Stromal cell of bone marrow (primary cell): ENCODE data around the gene FBXO4.

Experiments
- DNase-seq: peaks from one replicate; pipeline ENCODE4 v3.0.0-alpha.2; 2012; ENCODE audit warnings: low read depth

The FBXO4 gene, protein sequence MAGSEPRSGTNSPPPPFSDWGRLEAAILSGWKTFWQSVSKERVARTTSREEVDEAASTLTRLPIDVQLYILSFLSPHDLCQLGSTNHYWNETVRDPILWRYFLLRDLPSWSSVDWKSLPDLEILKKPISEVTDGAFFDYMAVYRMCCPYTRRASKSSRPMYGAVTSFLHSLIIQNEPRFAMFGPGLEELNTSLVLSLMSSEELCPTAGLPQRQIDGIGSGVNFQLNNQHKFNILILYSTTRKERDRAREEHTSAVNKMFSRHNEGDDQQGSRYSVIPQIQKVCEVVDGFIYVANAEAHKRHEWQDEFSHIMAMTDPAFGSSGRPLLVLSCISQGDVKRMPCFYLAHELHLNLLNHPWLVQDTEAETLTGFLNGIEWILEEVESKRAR

DNA sequence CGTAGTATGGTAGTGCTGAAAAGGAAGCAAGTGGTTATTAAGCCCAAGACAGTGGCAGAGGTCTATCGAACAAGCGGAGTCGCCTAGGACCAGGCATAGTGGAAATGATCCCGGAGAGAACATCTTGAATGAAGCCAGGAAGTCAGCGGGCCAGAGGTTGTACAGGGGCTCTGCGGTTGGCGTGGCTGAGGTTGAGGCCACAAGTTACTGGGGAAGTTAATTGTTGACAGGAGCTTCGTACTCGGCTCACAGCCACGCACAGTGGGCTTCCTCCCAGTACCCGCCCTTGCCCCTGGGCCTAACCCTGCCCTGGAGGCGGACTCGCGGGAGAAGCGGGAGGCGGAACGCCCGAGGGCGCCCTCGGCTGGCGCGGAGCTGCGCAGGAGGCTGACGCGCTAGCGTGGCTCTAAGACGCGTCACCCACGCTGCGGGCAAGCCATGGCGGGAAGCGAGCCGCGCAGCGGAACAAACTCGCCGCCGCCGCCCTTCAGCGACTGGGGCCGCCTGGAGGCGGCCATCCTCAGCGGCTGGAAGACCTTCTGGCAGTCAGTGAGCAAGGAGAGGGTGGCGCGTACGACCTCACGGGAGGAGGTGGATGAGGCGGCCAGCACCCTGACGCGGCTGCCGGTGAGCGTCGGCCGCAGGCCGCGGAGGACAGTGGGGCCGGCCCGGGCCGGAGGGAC, at the start of gene FBXO4:
Gene FBXO4 (plus strand): TSS at position 410 of the 683 bp plus-strand sequence. CDS start 29 bp downstream, at position 439.
- peak; percentile 69 for DNase-seq

DNA sequence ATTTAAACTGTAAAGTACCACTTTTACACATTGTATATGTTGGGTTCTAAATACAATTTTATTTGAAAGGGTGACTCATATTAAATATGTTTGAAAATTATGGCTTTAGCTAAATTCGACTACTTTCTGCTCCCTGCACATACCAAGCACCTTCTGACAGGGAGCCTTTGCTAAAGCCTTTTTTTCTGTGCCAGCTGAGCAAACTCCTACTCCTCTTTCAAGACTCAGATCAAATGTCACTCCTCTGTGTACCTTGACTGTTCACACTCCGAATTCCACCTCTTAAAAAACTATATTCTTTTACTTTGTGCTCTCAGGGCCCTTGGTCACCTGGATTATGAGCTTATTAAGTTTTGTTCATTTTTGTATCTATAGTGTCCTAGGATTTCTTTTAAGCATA, 48.4 kb upstream of the FBXO4 start:
- DNase-seq = no peak

DNA sequence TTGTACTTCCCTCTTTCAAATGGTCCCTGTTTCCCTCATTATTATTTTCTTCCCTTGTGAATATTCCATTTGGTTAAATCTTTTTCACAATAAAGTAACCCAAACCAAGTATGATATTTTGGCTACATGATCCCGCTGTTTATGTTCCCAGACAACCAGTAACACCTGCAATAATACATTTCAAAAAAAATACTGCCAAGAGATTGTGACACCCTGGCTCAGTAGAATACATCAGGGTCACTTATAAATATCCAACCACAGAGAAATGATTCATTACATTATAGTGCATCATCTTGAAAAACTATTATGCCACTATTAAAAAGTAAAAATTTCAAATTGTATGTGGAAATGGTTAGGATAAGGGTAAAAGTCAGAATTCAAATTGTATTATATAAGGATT, 47.7 kb upstream of the FBXO4 start:
- DNase-seq = no peak

DNA sequence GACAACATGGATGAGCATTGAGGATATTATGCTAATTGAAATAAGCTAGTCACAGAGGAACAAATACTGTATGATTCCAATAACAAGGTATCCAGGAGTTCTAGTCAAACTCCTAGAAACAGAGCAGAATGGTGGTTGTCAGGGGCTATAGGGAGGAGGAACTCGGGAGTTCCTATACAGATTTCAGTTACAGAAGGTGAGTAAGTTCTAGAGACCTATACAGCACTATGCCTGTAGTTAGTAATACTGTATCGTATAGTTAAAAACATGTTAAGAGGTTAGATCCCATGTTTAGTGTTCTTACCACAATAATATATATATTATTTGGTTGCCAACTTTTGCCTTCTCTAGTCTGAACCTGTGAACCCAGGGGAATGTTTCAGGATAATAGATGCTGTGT, 46.9 kb upstream of the FBXO4 start:
- no peak for DNase-seq

DNA sequence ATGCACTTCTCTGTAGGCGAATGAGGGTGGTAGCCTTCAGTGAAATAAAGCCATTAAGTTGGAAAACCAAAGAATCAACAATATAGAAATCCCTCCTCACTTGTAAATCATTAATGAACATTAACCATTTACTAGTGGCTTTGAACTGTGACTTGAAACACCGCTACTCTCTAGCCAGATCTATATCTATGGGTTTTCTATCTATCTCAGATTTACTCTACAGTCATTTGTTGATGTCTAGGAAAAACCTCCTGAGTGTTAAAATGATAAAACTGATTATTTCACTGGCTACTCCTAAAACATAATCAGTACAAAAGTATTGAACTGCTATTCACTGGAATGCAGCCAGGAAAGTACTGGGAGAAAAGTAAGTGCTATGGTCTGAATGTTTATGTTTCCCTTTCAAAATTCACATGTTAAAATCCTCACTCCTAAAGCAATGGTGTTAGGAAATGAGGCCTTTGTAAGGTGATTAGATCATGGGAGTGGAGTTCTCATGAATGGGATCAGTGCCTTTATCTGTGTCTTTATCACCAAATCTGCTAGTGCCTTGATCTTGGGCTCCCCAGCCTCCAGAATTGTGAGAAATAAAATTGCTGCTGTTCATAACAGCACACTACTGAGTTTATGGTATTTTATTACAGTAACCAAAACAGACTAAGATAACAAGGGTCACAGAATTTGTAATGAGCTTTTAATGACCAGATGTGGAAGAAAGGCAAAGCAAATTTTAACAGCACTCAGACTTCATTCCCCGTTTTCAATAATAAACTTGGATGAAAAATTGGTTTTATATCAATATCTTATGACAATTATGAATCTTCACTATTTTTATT, 46.2 kb upstream of the FBXO4 start:
- no peak for DNase-seq

DNA sequence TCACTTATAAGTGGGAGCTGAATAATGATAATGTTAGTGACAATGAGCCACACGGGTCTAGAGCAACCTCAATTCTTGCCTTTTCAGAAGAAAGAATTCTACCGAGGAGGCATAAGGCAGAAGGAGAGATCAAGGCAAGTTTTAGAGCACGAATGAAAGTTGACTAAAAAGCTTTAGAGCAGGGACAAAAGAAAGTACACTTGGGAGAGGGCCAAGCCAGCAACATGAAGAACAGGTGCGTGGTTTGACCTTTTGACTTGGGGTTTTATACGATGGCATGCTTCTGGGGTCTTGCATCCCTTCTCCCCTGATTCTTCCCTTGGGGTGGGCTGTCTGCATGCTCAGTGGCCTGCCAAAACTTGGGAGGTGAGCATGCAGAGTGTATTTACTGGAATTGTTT, 42.3 kb upstream of the FBXO4 start:
- no peak for DNase-seq

DNA sequence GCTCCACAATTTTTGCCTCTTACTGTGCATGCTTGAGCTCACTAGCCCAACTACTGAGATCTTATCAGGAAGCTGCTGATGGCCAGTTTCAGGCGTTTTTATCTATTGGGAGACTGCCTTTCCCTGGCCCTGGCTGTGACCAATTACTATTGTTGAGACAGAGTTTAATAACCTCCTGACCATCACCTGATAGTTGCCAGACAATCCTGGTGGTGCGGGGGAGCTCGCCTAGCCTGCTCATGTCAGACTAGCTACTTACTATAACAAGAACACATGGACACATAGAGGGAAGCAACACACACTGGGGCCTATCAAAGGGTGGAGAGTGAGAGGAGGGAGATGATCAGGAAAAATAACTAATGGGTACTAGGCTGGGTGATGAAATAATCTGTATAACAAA, 41.8 kb upstream of the FBXO4 start:
- no peak for DNase-seq

DNA sequence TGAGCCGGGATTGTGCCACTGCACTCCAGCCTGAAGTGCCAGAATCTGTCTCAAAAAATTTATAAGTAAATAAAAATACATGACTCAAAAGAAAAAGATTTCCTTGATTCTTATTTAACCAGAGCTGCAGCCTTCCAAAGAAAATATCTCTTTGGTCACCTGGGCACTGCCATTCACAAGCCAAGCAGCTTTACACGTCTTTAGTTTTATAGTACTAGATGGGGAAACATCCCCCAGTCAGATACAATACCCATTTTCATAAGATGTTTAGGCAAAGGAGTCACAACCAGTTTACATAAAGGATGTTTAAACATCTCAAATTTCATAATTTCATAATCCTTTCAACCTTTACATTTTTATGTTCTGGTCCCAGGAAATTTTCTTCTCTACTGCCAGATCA, 41.1 kb upstream of the FBXO4 start:
- DNase-seq = no peak

DNA sequence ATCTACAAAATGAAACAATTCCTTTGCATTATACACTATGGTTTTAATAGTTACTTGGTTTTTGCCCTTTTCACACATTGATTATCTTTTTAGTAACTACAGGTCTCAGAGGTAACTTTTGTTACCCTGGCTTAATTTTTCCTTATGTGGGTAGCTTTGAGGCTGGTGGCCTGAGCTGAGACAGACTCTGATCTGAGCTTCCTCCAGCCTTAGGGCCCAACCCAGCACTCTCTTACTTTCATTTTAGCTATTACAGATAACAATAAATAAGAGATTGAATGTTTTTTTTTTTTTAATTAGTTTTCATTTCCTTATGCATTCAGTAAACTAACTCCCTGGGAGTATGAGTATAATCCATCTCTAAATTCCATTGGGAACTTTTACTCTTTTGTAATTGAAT, 39.8 kb upstream of the FBXO4 start:
- DNase-seq = no peak

DNA sequence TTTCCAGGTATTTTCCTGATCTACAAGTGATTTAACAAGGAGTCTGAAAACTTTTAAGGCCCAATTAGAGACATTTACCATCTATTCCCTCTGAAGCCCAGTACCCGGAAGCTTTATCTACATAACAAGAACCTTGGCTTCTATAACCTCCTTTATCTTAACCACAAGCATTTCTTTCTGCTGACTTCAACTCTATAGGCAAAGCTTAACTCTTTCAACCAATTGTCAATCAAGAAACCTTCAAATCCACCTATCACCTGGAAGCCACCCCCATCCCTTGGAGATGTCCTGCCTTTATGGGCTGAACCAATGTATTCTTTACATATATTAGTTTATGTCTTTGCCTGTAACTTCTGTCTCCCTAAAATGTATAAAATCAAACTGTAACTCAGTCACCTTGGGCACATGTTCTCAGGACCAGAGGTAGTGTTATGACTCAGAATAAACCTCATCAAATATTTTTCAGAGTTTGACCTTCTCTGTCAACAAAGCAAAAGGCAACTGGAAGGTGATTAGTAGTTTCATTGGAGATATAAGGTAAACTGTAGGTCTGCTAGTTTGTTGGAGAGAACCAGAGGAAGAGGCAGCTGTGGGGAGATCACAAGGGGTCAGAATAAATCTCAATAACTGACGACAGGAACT, 33.9 kb upstream of the FBXO4 start:
- DNase-seq = no peak

DNA sequence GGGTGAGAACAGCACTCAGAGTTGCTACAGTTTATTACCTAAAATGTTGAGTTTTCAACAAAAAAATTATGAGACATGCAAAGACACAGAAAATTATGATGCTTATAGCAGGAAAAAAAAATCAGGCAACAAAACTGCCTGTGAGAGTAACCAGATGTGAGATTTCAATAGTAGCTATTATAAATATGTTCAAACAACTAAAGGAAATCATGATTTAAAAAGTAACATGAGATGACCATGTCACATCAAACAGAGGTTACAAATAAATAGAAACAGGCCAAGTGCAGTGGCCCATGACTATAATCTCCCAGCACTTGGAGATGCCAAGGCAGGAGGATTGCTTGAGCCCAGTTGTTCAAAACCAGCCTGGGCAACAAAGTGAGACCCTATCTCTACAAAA, 33.0 kb upstream of the FBXO4 start:
- no peak for DNase-seq

DNA sequence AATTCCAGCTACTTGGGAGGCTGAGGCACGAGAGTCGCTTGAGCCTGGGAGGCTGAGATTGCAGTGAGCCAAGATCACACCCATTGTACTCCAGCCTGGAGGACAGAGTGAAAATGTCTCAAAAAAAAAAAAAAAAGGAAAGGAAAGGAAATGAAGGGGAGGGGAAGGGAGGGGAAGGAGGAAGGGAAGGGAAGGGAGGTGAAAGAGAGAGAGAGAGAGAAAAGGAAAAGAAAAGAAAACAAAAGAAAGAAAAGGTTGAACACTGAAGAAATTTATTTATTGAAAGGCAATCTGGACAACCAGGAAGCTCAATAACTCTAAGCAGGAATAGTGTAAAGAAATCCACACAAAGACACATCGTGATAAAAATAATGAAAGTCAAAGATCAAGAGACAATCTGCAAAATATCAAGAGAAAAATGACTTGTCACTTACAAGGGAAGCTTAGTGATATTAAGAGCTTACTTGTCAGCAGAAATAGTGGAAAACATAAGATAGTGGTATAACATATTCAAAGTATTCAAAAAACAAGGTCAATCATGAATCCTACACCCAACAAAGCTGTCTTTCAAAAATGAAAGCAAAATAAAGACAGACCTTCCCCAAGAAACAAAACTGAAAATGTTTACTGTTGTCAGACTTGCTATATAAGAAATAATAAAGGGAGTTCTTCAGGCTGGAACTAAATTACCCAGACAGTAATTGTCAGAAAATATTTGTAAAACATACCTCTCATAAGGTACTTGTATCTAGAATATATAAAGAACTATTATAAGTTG, 31.8 kb upstream of the FBXO4 start:
- DNase-seq = no peak

DNA sequence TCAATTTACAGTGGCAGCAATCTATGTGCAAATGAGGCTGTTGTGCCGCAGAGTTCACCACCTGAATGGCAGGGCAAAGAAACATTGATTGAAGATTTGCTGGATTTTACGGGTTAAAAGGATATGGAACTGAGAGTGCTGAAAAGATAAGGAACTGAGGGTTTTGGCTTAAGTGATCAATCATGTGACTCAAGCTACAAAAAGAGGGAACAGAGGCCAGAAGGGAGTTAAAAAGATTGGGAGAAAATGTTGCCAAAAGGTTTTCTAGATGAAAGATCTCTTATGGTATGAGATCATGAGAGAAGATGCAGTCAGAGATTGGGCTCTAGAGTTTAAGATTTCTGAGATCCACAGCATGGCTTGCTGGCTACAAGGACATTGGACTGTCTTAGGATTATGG, 28.9 kb upstream of the FBXO4 start:
- DNase-seq = no peak

DNA sequence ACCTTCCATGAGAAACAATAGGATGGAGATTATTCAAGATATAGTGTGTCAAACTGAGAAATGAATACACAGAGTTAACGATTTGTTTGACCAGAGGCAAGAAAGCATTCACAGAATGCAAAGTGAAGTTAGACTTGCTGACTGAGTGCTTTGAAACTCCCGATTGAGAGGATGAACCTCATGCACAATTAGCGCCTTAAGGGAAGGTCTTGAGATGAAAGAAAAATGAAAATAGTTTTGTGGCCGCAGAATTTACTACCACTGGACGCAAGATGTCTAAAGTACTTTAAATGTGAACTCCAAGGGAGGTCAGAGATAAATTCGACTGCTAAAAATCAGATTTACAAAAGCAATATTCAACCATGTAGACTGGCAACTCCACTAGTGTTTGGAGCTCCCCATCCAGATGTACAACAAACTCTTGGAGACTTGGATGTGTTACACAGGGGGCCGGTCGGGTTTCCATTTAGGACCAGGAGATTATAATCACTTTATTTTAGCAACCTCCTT, 21.6 kb upstream of the FBXO4 start:
- DNase-seq = no peak

DNA sequence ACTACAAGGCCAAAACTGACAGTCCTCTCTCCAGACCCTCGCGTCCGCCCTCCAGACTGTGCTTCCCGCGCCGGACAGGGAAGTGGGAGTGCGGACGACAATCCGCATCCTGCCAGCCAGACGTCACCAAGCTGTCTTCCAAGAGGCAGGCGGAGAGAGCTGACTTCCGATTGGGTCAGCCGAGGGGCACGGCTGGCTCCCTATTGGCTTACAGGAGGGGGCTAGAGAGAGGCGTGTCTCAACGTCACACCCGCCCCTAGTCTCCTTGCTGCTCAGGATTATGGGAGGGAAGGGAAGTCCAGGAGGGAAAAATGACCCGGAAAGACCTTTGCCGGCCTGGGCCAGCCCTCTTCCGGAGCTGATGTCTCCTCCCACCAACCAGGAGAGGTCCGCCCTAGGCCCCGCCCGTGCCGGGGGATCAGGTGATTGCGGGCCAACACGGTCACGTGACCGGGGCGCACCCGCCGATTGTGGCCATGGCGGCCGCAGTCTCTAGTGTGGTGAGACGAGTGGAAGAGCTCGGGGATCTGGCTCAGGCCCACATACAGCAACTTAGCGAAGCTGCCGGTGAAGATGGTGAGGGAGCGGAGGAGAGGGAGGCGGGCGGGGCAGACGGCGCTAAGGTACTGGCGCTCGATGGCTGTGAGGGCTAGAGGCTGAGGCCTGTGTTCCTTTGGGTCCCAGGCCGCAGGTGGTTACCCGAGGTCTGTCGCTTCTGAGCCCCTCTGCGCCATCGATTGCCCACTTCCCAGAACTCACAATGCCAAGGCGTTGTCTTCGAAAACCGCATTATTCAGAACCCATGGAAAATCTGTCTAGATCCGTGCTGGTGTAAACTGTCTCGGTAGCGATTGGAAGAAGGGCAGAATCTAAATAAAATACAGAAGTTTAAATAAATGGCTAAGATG, 20.9 kb upstream of the FBXO4 start, which contains the start of gene RIMOC1:
Gene RIMOC1 (plus strand): TSS at position 453 of the 908 bp plus-strand sequence. CDS start 24 bp downstream, at position 477.
- peak; percentile 100 for DNase-seq

DNA sequence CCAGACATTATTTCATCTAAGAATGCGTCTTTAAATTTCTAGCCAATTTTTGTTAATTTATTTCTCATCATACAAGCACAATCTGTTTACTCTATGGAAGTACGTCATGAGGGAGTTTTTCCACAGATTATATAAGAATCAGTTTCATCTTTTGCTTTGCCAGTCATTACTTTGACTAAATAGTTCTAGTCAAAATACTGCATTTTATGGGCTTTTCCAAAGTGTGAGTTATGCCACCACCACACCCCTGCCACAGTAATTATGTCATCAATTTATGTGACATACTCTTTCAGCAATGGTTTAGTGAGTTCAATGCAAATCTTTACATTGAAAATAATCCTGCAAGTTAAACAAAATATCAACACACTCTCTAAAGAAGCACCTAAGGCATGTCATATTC, 18.9 kb upstream of the FBXO4 start:
- DNase-seq = no peak

DNA sequence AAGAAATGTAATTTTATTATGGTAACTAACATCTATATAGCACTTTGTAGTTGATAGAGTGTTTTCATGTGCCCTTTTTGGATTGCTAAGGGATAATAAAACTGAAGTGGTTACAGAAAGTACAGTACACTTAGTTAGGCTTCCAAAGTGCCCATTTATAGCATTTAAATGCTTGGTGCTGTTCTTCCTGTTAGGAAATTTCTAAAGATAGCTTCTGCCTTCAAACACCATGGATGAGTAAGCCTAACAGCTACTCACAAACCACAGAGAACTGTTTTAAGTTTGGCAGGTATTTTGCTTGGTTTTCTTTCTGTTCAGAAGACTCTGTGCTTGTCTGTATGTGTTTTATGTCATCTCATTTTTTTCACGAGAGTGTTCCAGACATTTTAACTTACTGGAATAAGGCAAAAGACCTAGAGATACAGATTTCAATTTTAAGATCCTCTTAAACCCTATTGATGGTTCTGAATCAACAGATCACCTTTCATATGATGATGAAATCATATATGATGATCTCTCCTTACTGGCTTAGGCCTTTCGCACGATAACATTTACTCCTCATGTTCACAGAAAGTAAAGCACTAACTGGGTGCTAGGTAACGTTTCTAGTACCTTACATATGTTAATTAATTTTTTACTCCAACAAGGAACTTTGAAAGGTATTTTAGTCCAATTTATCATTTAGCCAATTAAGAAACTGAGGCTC, 16.6 kb upstream of the FBXO4 start:
- peak; percentile 51 for DNase-seq

DNA sequence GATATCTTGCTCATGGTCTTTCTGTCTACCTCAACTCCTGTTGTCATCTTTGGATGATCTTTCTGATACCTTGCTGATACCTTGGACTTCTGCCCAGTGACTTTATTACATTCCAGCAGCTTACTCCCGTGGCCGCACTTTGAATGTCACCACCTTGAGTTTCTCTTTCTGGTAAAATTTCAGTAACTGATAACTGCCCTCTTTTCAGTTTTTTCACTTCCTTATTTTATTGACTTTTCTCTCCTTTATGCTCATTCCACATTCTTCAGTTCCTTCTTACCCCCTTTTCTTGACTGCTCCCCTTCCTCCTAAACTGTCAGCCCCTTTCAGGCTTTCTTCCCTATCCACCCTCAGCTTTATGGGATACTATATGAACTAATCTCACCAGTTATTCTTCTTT, 7.0 kb upstream of the FBXO4 start:
- DNase-seq = no peak

DNA sequence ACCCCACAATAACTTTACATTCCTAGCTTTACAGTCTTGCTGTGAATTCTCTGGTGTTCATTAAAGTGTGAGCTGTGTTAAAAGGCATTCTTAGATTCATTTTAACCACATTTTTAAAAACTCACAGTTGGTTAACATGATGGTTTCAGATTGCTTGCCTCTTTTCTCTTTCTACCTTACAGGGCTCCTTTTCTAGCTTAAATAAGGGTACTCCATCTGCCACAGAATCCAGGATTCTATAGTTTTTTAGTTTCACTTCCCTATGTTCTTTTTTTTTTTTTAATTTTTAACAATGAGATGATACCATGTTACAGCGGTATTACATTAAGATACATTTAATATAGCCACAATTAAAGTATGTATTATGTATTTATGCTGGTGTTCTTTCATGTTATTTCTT, 3.9 kb upstream of the FBXO4 start:
- no peak for DNase-seq
